ENCODE results near the gene PIK3R5. TPM values are rescaled to one million over a fixed set of nuclear protein-coding genes. Genes with fewer than 3 reads are reported as not detected.

Gene PIK3R5
- total RNA-seq, 4 donors from 2014 or later = 0.63 to 5.9 (median 2.9) TPM

GRCh38 chr17:8861495-8862181 is 103.9 kb downstream of the PIK3R5 start:
- H3K27ac ChIP-seq = no peak overlapping the region

GRCh38 chr17:8859804-8860430 is 105.6 kb downstream of the PIK3R5 start:
- intact Hi-C loops (cut with DNase I; ENCODE audit: low total_unique reads) = no loop called here
- no peaks in the 10 kb centered on the region for H3K4me1 ChIP-seq
- DNase-seq (no peak), ATAC-seq (no peak)
- H3K27ac ChIP-seq = no peak overlapping the region
- no peaks in the 10 kb centered on the region for H3K27me3 ChIP-seq
- in situ Hi-C loops (cut with MboI; ENCODE audit: low sequenced_read_pairs in 4 of 4) = no loop called here
- TF ChIP-seq, protein P1, sequence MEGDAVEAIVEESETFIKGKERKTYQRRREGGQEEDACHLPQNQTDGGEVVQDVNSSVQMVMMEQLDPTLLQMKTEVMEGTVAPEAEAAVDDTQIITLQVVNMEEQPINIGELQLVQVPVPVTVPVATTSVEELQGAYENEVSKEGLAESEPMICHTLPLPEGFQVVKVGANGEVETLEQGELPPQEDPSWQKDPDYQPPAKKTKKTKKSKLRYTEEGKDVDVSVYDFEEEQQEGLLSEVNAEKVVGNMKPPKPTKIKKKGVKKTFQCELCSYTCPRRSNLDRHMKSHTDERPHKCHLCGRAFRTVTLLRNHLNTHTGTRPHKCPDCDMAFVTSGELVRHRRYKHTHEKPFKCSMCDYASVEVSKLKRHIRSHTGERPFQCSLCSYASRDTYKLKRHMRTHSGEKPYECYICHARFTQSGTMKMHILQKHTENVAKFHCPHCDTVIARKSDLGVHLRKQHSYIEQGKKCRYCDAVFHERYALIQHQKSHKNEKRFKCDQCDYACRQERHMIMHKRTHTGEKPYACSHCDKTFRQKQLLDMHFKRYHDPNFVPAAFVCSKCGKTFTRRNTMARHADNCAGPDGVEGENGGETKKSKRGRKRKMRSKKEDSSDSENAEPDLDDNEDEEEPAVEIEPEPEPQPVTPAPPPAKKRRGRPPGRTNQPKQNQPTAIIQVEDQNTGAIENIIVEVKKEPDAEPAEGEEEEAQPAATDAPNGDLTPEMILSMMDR (IDR thresholded peaks at IDR 0.05 in 4 of 5, conservative IDR thresholded peaks at IDR 0.05 in 1 of 5) = no peak
- no peak for TF ChIP-seq POLR2A (IDR thresholded peaks at IDR 0.05)
- no peaks in the 10 kb centered on the region for H3K36me3 ChIP-seq
- H3K4me3 ChIP-seq = no peak overlapping the region
- H3K9me3 ChIP-seq = no peaks in the 10 kb centered on the region

More at GRCh38 chr17:8861495-8862181, 103.9 kb downstream of the PIK3R5 start:
- no peak for TF ChIP-seq POLR2A (IDR thresholded peaks at IDR 0.05)
- TF ChIP-seq, protein P1 (IDR thresholded peaks at IDR 0.05 in 4 of 5, conservative IDR thresholded peaks at IDR 0.05 in 1 of 5) = no peak
- Histone ChIP-seq H3K4me3 (no peak overlapping the region), H3K9me3 (no peaks in the 10 kb centered on the region), H3K36me3 (no peaks in the 10 kb centered on the region), H3K4me1 (no peaks in the 10 kb centered on the region), H3K27me3 (no peaks in the 10 kb centered on the region)
- in situ Hi-C loops (cut with MboI; ENCODE audit: low sequenced_read_pairs in 4 of 4) = no loop called here
- no peak for DNase-seq
- intact Hi-C loops (cut with DNase I; ENCODE audit: low total_unique reads) = no loop called here
- no peak for ATAC-seq

GRCh38 chr17:8859027-8859803 is 106.3 kb downstream of the PIK3R5 start:
- Histone ChIP-seq H3K27ac (no peak overlapping the region), H3K9me3 (no peaks in the 10 kb centered on the region), H3K4me1 (no peaks in the 10 kb centered on the region), H3K36me3 (no peaks in the 10 kb centered on the region), H3K27me3 (no peaks in the 10 kb centered on the region), H3K4me3 (no peak overlapping the region)
- TF ChIP-seq POLR2A (IDR thresholded peaks at IDR 0.05) = no peak
- TF ChIP-seq, protein P1 (IDR thresholded peaks at IDR 0.05 in 4 of 5, conservative IDR thresholded peaks at IDR 0.05 in 1 of 5) = no peak
- ATAC-seq (no peak), DNase-seq (no peak)
- intact Hi-C loops (cut with DNase I; ENCODE audit: low total_unique reads) = no loop called here
- in situ Hi-C loops (cut with MboI; ENCODE audit: low sequenced_read_pairs in 4 of 4) = no loop called here

DNA sequence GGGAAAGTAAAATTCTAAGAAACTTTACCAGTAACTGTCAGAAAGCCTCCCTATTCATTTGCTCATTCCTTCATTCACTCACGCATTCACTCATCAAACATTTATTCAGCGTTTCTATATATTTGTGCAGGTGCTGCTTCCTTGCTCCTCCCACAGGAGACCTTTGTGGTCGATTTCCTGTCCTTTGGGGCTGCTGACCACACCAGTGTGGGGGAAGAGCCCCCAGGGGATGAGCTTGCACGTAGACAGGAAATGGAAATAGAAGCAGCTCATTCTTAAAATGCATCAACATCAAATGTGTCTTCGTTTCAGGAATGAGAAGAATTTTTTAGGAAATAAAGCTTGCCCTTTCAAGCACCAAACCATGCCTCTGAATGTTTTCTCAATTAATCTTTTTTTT is 107.6 kb downstream of the PIK3R5 start:
- ATAC-seq (peak in 1 of 2 donors; percentile 39), DNase-seq (no peak)
- Histone ChIP-seq H3K36me3 (no peaks in the 10 kb centered on the region), H3K27ac (peak overlapping the region in 1 of 4 donors; percentile 31), H3K4me1 (no peaks in the 10 kb centered on the region), H3K9me3 (no peaks in the 10 kb centered on the region), H3K27me3 (no peaks in the 10 kb centered on the region), H3K4me3 (no peak overlapping the region)
- intact Hi-C loops (cut with DNase I; ENCODE audit: low total_unique reads) (no loop called here), in situ Hi-C loops (cut with MboI; ENCODE audit: low sequenced_read_pairs in 4 of 4) (no loop called here)
- TF ChIP-seq, protein P1 (IDR thresholded peaks at IDR 0.05 in 4 of 5, conservative IDR thresholded peaks at IDR 0.05 in 1 of 5) = no peak
- TF ChIP-seq POLR2A (IDR thresholded peaks at IDR 0.05) = no peak
